Brain microvascular endothelial cell (primary cell): ENCODE data around the gene CELF1.

ENCODE experiments used
- DNase-seq: peaks from one replicate; pipeline ENCODE4 v3.0.0-alpha.2; 2020
- H3K27ac ChIP-seq: fragments of 250-450 bp; sonication (Bioruptor Pico); 2 replicates; pipeline ENCODE4 v1.5.1; 2020; ENCODE audit warnings: mild to moderate bottlenecking, moderate library complexity
- H3K27me3 ChIP-seq: fragments of 250-450 bp; sonication (Bioruptor Pico); replicated peaks from 2 replicates; pipeline ENCODE4 v1.5.1; 2020; ENCODE audit warnings: mild to moderate bottlenecking
- H3K36me3 ChIP-seq: fragments of 250-450 bp; sonication (Bioruptor Pico); replicated peaks from 2 replicates; pipeline ENCODE4 v1.5.1; 2020; ENCODE audit warnings: mild to moderate bottlenecking
- H3K4me3 ChIP-seq: 2 replicates; pipeline ENCODE4 v1.5.1; 2011; ENCODE audit warnings: low read depth, mild to moderate bottlenecking, control low read depth, low read length, moderate library complexity
- in situ Hi-C: cut with HindIII; loops from 2 replicates; pipeline ENCODE4 v1.10.0; 2017; ENCODE audit warnings: low sequenced_read_pairs, low pct_ligation_motif_present
- TF ChIP-seq, protein P1 (sequence below): IDR thresholded peaks from 2 replicates; pipeline ENCODE4 v1.5.1; 2011; ENCODE audit warnings: low read depth, mild to moderate bottlenecking, moderate library complexity, low read length, control low read depth, inconsistent platforms; ENCODE audit errors: missing control alignments

The CELF1 gene

DNA sequence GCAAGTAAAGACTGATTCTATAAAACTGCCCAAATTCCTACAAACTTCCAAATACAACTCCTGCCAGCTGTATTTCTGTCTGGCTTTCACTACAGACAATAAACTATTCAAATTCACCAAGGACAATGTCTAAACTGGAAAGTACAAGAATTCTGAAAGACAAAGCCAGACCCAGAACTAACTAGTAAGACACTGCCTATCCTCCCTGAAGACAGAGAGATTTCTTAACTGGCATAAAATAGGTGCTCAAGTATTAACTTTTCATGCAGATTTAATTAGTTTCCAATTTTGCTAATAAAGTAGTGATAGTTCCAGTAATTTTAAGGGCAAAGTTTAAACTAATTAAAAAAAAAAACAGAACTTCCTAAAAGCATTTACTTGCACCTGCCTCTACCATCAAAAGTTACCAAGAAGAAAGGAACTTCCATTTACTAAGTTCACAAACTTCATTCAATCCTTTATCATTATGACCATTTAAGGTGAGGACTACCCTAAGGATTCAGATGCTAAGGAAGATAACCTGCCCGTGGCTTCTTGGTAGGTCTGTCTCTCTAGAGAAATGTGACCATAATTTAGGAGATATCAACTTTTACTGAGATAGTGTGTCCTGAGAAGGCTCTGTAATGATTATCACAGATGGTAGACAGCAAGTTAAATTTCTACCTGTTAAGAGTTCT, 45.2 kb downstream of the CELF1 start:
- Histone ChIP-seq H3K4me3 (no peak overlapping the region), H3K36me3 (no peaks in the 10 kb centered on the region), H3K27me3 (no peaks in the 10 kb centered on the region), H3K27ac (no peak overlapping the region)
- TF ChIP-seq, protein P1, sequence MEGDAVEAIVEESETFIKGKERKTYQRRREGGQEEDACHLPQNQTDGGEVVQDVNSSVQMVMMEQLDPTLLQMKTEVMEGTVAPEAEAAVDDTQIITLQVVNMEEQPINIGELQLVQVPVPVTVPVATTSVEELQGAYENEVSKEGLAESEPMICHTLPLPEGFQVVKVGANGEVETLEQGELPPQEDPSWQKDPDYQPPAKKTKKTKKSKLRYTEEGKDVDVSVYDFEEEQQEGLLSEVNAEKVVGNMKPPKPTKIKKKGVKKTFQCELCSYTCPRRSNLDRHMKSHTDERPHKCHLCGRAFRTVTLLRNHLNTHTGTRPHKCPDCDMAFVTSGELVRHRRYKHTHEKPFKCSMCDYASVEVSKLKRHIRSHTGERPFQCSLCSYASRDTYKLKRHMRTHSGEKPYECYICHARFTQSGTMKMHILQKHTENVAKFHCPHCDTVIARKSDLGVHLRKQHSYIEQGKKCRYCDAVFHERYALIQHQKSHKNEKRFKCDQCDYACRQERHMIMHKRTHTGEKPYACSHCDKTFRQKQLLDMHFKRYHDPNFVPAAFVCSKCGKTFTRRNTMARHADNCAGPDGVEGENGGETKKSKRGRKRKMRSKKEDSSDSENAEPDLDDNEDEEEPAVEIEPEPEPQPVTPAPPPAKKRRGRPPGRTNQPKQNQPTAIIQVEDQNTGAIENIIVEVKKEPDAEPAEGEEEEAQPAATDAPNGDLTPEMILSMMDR: no peak
- DNase-seq: no peak
- in situ Hi-C loops: no loop called here

DNA sequence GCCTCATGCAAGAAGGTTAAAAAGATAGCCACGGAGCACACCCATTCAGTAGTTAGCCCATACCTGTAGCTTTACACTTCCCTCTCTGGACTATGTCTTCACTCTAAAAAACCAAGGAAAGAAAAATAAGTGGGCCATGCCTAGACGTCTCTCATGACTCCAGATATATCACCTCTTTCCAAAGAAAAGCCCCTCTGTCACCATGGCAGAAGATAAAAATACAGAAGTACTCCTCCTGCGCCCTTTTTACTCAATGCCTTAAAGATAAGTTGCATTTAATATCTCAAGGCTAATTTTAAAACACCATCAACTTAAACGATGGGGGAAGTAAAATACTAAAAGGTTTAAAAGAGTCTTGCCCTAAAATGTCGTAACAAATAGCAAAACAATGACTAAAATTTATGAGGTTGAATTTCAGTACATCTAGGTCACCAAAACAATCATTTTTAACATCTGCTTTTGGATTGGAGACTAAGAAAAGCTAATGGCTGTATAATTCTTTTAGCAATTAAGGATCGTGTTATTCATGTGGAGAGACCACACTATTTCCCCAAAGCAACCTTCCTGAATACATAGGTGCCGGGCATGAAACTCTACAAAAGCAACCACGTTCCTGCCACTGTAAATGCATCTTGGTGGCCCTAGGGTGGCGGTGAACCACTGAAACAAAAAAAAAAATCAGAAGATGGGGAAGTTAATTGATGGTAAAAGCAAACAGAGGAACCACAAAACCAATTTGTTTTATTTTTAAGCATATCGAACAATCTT, 46.0 kb downstream of the CELF1 start:
- H3K27ac ChIP-seq: no peak overlapping the region
- no peaks in the 10 kb centered on the region for H3K36me3 ChIP-seq
- H3K4me3 ChIP-seq: no peak overlapping the region
- in situ Hi-C loops: no loop called here
- no peaks in the 10 kb centered on the region for H3K27me3 ChIP-seq
- no peak for DNase-seq
- TF ChIP-seq, protein P1: no peak

DNA sequence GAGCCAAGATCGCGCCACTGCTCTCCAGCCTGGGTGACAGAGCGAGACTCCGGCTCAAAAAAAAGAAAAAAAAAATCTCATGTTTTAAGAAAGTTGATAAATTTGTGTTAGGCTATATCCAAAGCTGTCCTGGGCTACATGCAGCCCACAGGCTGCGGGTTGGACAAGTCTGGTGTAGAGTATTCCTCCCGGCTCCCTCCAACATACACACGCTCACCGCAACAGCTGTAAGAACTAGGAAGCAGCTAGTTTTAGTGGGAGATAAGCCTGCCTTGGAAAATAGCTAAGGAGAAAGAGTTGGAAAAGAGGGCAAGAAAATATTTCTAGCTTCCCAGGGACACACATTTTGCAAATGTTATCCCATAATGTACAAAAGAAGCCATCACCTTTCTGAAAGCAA, 46.6 kb downstream of the CELF1 start:
- no peaks in the 10 kb centered on the region for H3K36me3 ChIP-seq
- no peak for DNase-seq
- in situ Hi-C loops: no loop called here
- TF ChIP-seq, protein P1: no peak
- H3K27ac ChIP-seq: no peak overlapping the region
- H3K4me3 ChIP-seq: no peak overlapping the region
- no peaks in the 10 kb centered on the region for H3K27me3 ChIP-seq

DNA sequence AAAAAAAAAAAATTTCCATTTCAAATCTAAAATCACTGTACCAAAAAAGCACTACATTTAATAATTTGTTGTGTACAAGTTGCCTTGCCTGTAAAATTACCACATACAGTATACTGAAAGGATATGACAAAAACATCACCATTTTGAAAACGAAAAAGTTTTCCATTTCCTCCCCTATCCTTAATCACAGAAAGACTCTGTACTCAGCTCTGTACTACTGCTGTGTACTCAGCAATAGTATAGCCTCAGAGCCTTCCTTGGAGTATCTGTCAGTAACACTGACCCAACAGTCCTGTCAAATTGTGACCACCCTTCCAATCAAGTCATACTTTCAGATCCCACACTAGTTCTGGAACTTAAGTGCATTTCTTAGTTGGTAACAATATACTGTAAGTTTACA, 48.0 kb downstream of the CELF1 start:
- TF ChIP-seq, protein P1: no peak
- Histone ChIP-seq H3K4me3 (no peak overlapping the region), H3K27ac (no peak overlapping the region), H3K36me3 (no peaks in the 10 kb centered on the region), H3K27me3 (no peaks in the 10 kb centered on the region)
- in situ Hi-C loops: no loop called here
- no peak for DNase-seq

DNA sequence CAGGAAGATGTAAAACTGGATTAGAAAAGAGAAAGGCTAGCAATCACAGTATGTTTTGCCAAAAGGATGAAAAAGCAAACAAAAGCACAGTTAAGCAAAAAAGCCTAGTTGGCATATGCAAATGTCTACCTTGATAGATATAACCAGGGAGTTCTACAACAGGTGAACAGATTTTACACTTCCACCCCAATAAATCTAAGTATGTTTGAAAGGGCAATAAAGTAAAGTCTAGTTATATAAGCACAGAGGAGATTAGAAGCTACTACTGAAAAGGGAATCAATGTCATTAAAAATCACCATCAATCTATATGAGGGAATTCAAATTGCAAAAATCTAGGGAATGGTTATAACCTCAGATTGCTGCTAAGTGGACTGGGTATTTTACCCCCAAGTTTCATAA, 49.7 kb downstream of the CELF1 start:
- DNase-seq: no peak
- Histone ChIP-seq H3K4me3 (no peak overlapping the region), H3K27ac (no peak overlapping the region), H3K36me3 (peaks cover 2% of the 10 kb centered on the region), H3K27me3 (no peaks in the 10 kb centered on the region)
- TF ChIP-seq, protein P1: no peak
- in situ Hi-C loops: no loop called here
